ENCODE measurements around the gene SNX32.

SNX32 gene

DNA sequence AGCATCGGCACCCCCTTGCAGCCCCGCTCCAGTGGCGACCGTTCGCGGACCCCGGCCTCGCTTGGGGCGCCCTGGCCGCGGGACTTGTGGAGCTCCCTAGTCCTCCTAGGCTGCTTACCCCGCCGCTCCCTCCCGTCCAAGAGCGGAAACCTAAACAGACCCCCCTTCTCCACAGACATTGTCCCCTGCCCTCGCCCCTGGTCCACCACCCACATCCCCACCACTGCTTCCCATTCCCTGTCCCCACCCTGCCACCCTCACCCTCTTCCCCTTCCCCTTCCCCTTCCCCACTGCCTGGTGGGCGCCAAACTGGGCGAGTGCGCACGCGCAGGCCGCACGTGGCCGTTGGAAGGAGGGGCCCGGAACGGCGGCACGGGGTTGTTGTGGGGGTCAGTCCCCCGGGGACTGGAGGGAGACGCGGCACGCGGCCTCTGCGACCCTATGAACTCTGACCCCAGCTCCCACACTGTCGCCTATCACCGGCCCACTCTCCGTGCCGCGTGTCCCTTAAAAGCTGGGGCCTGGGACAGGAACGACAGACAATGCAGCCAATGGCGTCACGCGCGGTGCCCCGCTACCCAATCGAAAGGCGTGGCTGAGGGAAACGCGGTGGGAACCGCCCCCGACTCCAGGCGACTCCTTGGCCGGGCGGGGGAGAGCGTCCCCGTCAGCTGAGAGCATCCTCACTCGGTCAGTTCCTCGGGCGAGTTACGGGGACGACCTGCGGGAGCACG is at the start of gene SNX32:
TSS of gene SNX32 (plus strand) at position 667 of the 734 bp plus-strand sequence. CDS start 103 bp downstream, outside the sequence.
- DNase-seq (ENCODE audit: low read depth in 2 of 2), result peak; percentile 88 to 90

- no peak for DNase-seq (ENCODE audit: low read depth in 2 of 2)
Measured at GRCh38 chr11:65785319-65786007, 48.3 kb upstream of the SNX32 start.

GRCh38 chr11:65786008-65786785 is 47.6 kb upstream of the SNX32 start:
- DNase-seq (ENCODE audit: low read depth in 2 of 2), result no peak

DNA sequence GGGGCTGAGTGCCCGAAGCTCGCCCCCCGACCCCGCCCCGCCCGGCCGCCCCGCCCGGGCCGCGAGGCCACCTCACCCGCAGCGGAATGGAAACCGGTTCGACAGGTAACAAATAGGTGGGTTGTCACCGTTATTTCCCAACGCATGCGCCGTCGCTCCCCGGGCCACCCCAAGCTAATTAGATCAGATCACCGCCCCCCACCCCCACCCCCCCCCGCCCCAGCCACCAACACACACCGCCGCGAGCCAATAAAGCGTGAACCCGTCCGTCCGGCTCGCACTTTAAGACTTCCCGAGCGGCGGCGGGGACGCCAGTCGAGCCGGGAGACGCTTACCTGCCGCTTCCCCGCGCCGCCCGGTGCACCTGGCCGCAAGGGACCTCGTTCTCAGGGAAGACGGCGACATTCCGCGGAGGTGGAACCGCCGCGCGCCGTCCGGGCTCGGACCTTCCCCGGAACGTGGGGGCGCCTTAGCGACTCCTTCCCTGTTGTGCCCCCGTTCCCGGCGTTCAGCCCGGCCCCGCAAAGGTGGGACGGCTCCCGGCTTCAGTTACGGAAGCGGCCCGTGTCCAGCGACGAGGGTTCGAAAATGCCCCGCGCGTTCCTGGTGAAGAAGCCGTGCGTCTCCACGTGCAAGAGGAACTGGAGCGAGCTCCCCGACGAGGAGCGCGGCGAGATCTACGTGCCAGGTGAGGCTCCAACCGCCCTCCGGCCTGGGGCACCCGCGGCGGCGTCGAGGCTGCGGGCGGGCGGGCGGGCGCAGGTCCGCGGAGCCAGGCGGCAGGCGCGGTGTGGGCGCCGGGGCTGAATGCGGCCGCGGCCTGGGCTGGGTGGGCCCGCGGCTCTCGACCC is 46.8 kb upstream of the SNX32 start, which contains the start of gene OVOL1:
TSS of gene OVOL1 (plus strand) at position 278 of the 851 bp plus-strand sequence. CDS start at position 589, 311 bp downstream.
- no peak for DNase-seq (ENCODE audit: low read depth in 2 of 2)

GRCh38 chr11:65787649-65788622 is 45.8 kb upstream of the SNX32 start:
- no peak for DNase-seq (ENCODE audit: low read depth in 2 of 2)

DNA sequence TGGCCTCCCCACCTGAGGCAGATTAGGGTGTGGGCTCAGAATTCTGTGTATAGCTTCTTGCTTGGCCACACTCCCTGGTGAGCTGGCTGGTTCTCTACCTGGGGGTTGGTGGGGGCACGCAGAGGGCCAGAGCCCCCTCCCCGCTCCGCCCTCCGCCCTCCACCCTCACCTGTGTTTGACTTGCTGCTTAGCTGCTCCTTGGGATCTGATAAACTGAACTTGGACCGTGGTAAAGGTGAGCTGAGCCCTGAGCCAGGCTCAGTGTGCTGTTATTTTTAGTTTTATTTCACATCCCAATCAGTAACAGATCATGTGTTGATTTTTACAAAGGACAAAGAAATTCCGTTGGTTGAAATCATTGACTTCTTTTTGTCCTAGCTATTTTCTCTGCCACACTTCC is 44.9 kb upstream of the SNX32 start:
- DNase-seq (ENCODE audit: low read depth in 2 of 2), result no peak

- DNase-seq (ENCODE audit: low read depth in 2 of 2), result no peak
Measured at GRCh38 chr11:65789230-65790103, 44.3 kb upstream of the SNX32 start.

GRCh38 chr11:65790104-65790901 is 43.5 kb upstream of the SNX32 start:
- no peak for DNase-seq (ENCODE audit: low read depth in 2 of 2)

DNA sequence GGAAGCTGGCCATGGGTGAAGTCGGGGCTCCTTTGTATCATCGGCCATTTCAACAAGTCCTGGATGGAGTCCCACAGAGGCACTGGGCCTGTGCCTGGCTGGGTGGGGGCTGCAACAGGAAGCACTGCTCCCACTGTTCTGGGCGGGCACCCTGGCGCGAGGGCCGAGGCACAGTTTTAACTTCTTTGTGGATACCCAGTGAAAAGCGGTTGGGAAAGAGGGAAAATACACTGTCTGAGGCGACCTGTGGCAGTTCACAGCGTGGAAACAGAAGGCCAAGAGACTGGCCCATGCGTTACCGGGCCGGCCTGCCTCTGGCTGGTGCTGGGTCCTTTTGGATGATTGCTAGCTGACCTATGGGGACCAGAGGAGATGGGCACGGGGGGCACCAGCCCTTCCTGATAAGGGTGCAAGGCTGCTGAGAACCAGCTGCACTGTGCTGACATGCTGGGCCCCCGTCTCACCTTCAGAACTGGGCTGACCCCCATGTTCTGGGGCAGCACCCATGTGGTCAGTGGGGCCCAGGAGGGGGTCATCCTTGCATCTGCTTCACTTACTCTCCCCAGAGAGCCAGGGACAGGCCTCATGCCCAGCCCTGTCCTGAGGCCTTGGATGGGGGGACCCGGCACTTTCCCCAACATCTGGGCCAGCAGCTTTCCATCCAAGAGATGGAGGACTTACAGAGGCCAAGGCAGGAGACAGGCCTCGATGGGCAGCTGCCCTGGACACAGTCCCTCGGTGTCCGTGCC is 42.7 kb upstream of the SNX32 start:
- no peak for DNase-seq (ENCODE audit: low read depth in 2 of 2)

GRCh38 chr11:65791719-65792213 is 42.0 kb upstream of the SNX32 start:
- peak in 1 of 2 donors; percentile 10 for DNase-seq (ENCODE audit: low read depth in 2 of 2)

DNA sequence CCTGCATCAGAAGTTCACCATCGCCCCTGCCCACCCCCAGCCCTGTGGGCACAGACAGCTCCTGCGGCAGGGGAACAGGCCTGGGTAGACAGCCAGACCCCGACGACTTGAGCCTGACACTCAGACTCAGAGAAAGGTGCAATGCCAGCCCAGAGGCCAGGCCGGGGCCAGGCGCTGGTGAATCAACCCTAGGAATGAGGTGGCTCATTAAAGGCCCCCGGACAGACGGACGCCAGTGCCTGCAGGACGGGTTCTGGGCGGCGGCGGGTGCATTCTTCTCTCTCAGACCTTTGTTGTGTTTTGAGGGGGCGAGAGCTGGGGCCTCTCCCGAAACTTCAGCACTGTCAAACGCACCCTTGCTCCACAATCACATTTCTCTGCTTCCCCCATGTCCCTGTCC is 41.3 kb upstream of the SNX32 start:
- no peak for DNase-seq (ENCODE audit: low read depth in 2 of 2)

DNA sequence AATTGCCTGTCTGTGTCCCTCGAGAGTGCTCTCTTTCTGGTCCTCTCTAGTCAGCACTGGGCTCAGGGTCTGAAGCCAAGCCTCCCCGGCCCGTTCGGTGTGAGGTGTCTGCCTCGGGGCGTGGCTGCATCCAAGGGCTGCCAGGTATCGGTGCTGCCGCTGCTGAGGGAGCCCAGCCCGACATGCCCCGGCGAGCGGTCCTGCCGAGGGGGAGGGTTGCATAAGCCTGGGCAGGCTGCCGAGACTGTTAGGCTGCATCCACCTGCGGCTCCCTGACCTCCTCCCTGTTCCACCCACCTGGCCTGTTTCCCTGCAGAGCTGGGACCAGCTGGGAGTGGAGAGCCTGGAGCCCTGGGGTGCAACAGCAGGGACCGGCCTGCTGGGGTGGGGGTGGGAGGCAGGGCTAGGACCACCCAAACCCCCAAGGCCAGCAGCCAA is 40.6 kb upstream of the SNX32 start:
- DNase-seq (ENCODE audit: low read depth in 2 of 2), result no peak

GRCh38 chr11:65793625-65794400 is 40.0 kb upstream of the SNX32 start:
- DNase-seq (ENCODE audit: low read depth in 2 of 2), result no peak

GRCh38 chr11:65794570-65795510 is 38.9 kb upstream of the SNX32 start:
- no peak for DNase-seq (ENCODE audit: low read depth in 2 of 2)
